Esophagus muscularis mucosa (tissue), 4 donors: Measurements from ENCODE around the gene ITPKB. TPM values are rescaled to one million over a fixed set of nuclear protein-coding genes. Genes with fewer than 3 reads are reported as not detected.

Experiments used
- DNase-seq: peaks from one replicate; pipeline ENCODE4 v3.0.0-alpha.2; 2017; ENCODE audit errors: extremely low spot score
- H3K27ac ChIP-seq, 4 donors: fragments of 200-600 bp; sonication (generic); replicated peaks in 1 of 4; 1 replicate in 3 of 4; 2 replicates in 1 of 4; pipeline ENCODE4 v1.5.1; 2016 to 2019; ENCODE audit warnings: mild to moderate bottlenecking in 1 of 4
- H3K27me3 ChIP-seq, 4 donors: fragments of 200-600 bp; sonication (generic); one replicate each; pipeline versions ENCODE4 v1.5.1 to v1.6.0; 2016 to 2019
- H3K36me3 ChIP-seq, 4 donors: fragments of 200-600 bp; sonication (generic); one replicate each; pipeline ENCODE4 v1.5.1; 2016 to 2019
- H3K4me1 ChIP-seq, 4 donors: fragments of 200-600 bp; sonication (generic); one replicate each; pipeline ENCODE4 v1.5.1; 2016 to 2019
- H3K4me3 ChIP-seq, 4 donors: fragments of 200-600 bp; sonication (generic); 1 replicate in 2 of 4; 2 replicates in 2 of 4; pipeline ENCODE4 v1.5.1; 2016 to 2019; ENCODE audit warnings: mild to moderate bottlenecking in 4 of 4, moderate library complexity in 1 of 4
- H3K9me3 ChIP-seq, 4 donors: fragments of 200-600 bp; sonication (generic); 1 replicate in 3 of 4; 2 replicates in 1 of 4; pipeline ENCODE4 v1.5.1; 2016 to 2019
- CTCF ChIP-seq, 3 experiments: fragments of 200-600 bp in 2 of 3; fragments of 450-650 bp in 1 of 3; sonication (generic) in 2 of 3; IDR thresholded peaks; one replicate each; pipeline ENCODE4 v1.5.1; 2017 to 2019; ENCODE audit warnings: antibody characterized with exemption in 3 of 3, mild to moderate bottlenecking in 2 of 3, moderate library complexity in 1 of 3
- EP300 ChIP-seq: sonication (generic); formaldehyde crosslinking; IDR thresholded peaks from one replicate; pipeline ENCODE4 v1.6.1; 2017; ENCODE audit warnings: antibody characterized with exemption
- POLR2A ChIP-seq: fragments of 450-650 bp; IDR thresholded peaks from one replicate; pipeline ENCODE4 v1.6.1; 2017; ENCODE audit warnings: antibody characterized with exemption, moderate library complexity, mild to moderate bottlenecking, low read depth
- POLR2AphosphoS5 ChIP-seq, 2 donors: sonication (generic); formaldehyde crosslinking; IDR thresholded peaks; one replicate each; pipeline ENCODE4 v1.6.1; 2017; ENCODE audit warnings: antibody characterized with exemption in 2 of 2
- WGBS: methylation state at CpG from one replicate; pipeline ENCODE4 v1.1.5; 2018; 5-methylcytosine and 5-hydroxymethylcytosine counted together
- intact Hi-C: fragments of 100-400 bp; cut with DNase I; formaldehyde crosslinking; loops from one replicate; pipeline ENCODE4 v1.15.1; 2023
- total RNA-seq, 4 donors: library from RNA; depleted of rRNA; stranded (reverse); fragments of >200 nt; gene quantifications; one replicate each; pipeline versions ENCODE4 v1.1.0 to v1.2.1, GENCODE V29; 2016

The ITPKB gene
- total RNA-seq, 4 donors from 2014 or later: 71.1 to 156 (median 116) TPM

GRCh38 chr1:226659136-226659535, 79.9 kb downstream of the ITPKB start:
- Histone ChIP-seq H3K9me3 (no peaks in the 10 kb centered on the region), H3K27ac (no peak overlapping the region), H3K4me3 (no peak overlapping the region), H3K27me3 (no peaks in the 10 kb centered on the region), H3K4me1 (no peaks in the 10 kb centered on the region), H3K36me3 (no peaks in the 10 kb centered on the region)
- DNase-seq: no peak
- intact Hi-C loops: no loop called here
- TF ChIP-seq POLR2A (no peak), POLR2AphosphoS5 (IDR thresholded peaks at IDR 0.05) (no peak), CTCF (IDR thresholded peaks at IDR 0.05) (no peak), EP300 (no peak)
- 96% methylated on average over 4 of the region's 5 CpGs for WGBS

DNA sequence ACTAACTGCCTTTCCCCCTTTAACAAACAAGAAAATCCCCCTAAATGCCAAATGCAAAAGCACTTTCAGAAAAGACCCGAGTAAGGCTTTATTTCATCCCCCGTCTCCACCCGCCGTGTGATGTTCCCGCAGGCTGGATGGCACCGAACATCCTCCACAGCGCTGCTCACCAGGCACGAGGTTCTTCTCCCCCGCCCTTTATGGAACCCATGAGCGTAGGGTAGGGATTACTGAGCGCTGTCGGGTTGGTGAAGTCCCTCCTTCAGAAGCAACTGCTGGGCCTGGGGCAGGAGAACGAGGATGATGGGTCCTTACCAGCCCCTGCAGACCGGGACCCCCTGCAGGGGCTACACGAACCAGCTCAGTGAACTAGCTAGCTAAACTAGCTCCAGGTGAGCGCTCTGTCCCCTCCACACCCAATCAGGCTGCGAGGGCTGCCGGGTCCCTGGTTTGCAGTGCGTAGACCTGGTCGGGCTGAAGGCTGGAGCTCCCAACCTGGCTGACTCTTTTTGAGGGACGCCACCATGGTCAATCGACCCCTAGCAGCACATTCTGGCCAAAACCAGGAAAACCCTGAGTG, 80.4 kb downstream of the ITPKB start:
- Histone ChIP-seq H3K9me3 (no peaks in the 10 kb centered on the region), H3K27ac (no peak overlapping the region), H3K4me3 (no peak overlapping the region), H3K4me1 (no peaks in the 10 kb centered on the region), H3K27me3 (no peaks in the 10 kb centered on the region), H3K36me3 (no peaks in the 10 kb centered on the region)
- no peak for TF ChIP-seq POLR2A
- intact Hi-C loops: no loop called here
- DNase-seq: no peak
- 78% methylated on average over 22 of the region's 22 CpGs for WGBS

GRCh38 chr1:226657895-226658545, 81.1 kb downstream of the ITPKB start:
- H3K27ac ChIP-seq: no peak overlapping the region
- no peaks in the 10 kb centered on the region for H3K27me3 ChIP-seq
- WGBS: 41% methylated on average over 10 of the region's 10 CpGs
- TF ChIP-seq EP300: no peak
- TF ChIP-seq POLR2A: no peak
- no peak for TF ChIP-seq CTCF (IDR thresholded peaks at IDR 0.05)
- peak in 1 of 2 donors; percentile 47 for TF ChIP-seq POLR2AphosphoS5 (IDR thresholded peaks at IDR 0.05)
- no peak overlapping the region for H3K4me3 ChIP-seq
- no peaks in the 10 kb centered on the region for H3K9me3 ChIP-seq
- no peaks in the 10 kb centered on the region for H3K36me3 ChIP-seq
- intact Hi-C loops: no loop called here
- no peak for DNase-seq
- H3K4me1 ChIP-seq: no peaks in the 10 kb centered on the region

GRCh38 chr1:226656601-226657277, 82.3 kb downstream of the ITPKB start:
- H3K36me3 ChIP-seq: no peaks in the 10 kb centered on the region
- no peaks in the 10 kb centered on the region for H3K27me3 ChIP-seq
- no peak overlapping the region for H3K4me3 ChIP-seq
- no peak overlapping the region for H3K27ac ChIP-seq
- 17% methylated on average over 12 of the region's 12 CpGs for WGBS
- TF ChIP-seq POLR2A (no peak), POLR2AphosphoS5 (IDR thresholded peaks at IDR 0.05) (peak in 1 of 2 donors; percentile 37), EP300 (peak; percentile 71)
- intact Hi-C loops: no loop called here
- H3K4me1 ChIP-seq: no peaks in the 10 kb centered on the region
- H3K9me3 ChIP-seq: no peaks in the 10 kb centered on the region
- DNase-seq: no peak

GRCh38 chr1:226656201-226656600, 82.9 kb downstream of the ITPKB start:
- 37% methylated on average over 3 of the region's 4 CpGs for WGBS
- no peaks in the 10 kb centered on the region for H3K36me3 ChIP-seq
- no peak for DNase-seq
- no peaks in the 10 kb centered on the region for H3K4me1 ChIP-seq
- no peaks in the 10 kb centered on the region for H3K9me3 ChIP-seq
- H3K27ac ChIP-seq: no peak overlapping the region
- no peak overlapping the region for H3K4me3 ChIP-seq
- intact Hi-C loops: no loop called here
- no peak for TF ChIP-seq POLR2AphosphoS5 (IDR thresholded peaks at IDR 0.05)
- TF ChIP-seq POLR2A: no peak
- no peak for TF ChIP-seq CTCF (IDR thresholded peaks at IDR 0.05)
- H3K27me3 ChIP-seq: no peaks in the 10 kb centered on the region
